HuH-7 (cell line): ENCODE data around the gene INTS15.

Experiments used
- DNase-seq: peaks from one replicate; pipeline ENCODE4 v3.0.0; 2011; ENCODE audit warnings: low spot score

The INTS15 gene

GRCh38 chr7:6643915-6644625 lies 54.2 kb downstream of the INTS15 start:
- DNase-seq: no peak

- DNase-seq: no peak
Measured at GRCh38 chr7:6644728-6645127, 54.9 kb downstream of the INTS15 start.

DNA sequence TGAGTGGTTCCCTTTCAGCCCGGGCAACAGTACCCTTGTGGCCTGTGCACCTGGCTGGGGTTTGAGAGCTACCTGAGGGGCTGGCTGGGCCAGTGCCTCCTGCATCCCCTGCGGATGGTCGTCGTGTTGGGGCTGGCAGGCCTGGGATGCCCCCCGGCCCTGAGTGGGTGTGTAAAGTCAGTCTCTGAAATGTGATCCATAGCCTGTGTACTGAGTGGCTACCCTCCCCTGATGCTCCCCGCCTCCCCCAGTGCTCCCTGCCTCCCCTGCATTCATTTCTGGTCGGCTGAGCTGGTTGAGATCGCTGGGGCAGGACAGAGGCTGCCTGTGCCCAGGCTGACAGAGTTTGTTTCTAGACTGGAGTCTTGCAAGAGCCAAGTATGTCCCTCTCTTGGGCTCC lies 56.6 kb downstream of the INTS15 start:
- DNase-seq: no peak

DNA sequence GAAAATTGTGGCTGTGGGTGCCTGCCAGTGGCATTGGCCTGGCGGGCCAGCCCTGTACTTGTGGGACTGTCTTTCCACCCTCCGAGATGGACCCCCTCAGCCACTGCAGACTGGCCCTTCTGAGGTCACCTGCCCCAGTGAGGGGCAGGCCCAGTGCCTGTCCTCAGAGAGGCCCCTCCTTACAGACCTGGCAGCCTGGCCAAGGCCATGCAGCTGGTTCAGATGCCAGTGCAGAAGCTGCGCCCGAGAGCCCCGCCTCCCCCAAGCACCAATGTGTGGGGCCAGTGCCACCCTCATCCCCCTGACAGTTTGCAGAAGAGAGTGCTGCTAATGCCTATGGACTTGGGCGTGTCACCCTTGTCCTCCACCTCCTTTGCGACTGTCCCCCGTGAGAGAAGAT lies 57.3 kb downstream of the INTS15 start:
- no peak for DNase-seq

DNA sequence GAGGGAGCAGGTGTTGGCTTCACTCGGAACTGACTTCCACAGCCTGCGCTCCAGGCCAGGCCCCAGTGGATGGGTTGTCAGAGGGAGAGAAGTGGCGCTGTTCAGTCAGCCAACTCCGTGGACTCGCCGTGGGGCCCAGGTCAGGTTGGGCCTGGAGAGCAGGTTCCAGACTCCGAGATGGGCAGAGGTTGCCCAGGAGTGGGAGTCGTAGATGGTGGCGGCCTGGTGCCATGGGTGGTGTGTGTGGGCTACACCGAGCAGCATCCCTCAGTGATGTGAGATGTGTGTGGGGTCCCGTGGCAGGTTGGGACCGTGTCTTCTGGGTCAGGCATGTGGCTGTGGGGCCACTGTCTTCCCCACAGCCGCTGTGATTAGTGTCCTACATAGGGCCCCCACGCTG lies 57.7 kb downstream of the INTS15 start:
- DNase-seq: no peak

DNA sequence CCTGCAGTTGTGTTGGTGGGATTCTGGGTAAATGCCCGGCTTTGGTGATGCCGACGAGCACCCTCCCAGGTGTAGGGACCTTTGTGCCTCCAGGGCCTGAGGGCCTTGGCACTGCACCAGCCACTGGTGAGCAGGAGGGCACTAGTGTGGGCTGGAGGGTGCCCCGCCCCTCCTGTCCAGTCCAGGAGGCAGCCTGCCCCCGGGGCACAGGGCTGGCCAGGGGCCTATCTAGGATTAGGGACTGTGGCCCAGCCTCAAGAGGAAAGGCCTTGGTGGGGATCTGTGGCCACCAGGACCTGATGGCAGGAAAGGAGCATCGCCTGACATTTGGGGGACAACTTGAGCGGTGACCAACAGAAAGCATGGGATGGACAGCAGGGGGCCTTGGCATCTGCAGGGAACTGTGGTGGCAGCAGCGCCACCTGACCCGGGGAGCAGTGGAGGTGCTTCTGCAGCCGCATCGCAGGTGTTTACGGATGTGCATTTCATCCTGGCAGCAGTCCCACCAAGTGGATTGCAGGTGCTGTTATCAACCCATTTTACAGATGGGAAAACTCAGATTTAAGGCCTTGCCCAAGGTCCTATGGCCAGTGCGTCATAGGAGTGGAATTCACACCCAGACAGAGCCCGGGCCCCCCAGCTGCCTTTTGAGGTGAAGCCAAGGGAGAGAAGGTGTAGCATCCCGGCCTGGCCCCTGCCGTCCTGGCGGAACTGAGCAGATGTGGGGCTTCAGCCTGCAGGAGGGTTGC lies 58.4 kb downstream of the INTS15 start:
- no peak for DNase-seq

- no peak for DNase-seq
Measured at GRCh38 chr7:6648815-6649104, 58.9 kb downstream of the INTS15 start.

DNA sequence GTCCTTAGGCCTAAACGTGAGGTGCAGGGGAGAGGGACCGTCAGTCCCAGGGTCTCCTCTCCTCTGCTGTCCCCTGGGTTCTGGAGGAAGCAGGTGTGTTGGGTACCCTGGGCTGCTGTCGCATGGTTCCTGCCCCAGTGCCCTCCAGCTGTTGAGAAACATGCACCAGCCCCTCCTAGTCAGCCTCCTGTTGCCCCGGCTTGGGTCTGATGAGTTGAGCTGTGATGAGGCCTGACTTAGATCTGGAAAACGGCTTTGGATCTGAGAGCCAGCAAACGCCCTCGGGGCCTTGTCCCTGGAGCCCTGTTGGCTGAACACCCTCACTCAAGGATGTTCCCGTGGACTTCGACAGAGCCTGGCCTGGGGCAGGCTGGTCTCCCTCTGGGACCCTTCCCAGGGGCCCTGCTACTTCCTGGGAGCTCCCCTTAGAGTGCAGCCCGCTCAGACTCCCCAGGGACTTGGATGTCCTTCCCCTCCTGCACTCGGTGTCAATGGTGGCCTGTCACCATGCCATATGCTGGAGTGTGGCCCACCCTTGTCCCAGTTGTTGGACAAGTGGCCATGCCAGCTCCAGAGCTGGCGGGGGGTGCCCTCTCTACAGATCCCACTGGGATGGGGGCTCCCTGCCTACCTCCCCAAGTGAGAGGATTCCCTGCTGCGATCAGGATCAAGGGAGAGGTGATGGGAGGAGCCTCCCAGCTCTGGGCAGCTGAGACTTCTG lies 59.6 kb downstream of the INTS15 start:
- no peak for DNase-seq

DNA sequence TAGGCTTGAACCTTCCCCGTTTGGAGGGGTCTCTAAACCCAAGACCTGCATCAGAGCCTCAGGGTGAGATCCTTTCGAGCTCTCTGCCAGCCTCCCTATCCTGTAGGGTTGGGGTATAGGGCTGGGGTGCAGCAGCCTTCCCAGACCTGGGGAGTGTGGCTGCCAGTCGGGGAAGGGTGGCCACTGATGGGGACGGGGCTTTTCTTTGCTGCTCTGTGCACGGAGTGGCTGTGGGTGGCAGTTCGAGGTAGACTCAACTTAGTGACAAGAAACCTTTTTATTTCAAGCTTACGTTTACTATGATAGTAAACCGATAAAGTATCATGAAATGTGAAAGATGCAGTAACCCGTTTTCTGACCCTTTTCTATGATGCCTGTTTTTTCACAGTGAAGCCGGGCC lies 60.3 kb downstream of the INTS15 start:
- DNase-seq: no peak

GRCh38 chr7:6650521-6651011 lies 60.7 kb downstream of the INTS15 start:
- DNase-seq: no peak

DNA sequence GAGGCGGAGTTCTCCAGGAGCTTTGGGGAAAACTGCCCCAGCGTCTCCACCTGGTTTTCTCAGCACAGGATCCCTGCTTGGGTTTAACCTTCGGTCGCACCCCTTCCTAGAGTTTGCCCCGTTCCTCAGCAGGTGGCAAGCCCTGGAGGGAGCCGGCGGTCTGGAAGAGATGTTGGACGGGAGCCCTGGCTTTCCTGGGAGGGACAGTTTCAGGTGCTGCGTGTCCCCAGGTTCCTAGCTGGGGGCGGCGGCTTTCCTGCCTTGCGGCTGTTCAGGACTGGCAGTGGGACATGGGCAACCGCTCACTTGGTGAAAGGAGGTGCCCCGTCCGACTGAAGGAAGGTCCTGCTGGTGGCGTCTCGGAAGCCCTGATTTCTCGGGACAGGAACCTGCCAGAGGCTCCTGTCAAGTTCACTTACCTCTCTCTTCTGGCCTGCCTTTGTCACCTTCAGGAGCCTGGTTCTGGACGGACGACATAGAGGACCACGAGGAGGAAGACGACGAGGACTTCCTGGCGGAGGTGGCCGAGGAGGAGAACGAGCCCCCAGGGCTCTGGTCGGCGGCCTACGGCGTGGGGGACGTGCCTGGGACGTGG lies 62.1 kb downstream of the INTS15 start:
- DNase-seq: no peak

DNA sequence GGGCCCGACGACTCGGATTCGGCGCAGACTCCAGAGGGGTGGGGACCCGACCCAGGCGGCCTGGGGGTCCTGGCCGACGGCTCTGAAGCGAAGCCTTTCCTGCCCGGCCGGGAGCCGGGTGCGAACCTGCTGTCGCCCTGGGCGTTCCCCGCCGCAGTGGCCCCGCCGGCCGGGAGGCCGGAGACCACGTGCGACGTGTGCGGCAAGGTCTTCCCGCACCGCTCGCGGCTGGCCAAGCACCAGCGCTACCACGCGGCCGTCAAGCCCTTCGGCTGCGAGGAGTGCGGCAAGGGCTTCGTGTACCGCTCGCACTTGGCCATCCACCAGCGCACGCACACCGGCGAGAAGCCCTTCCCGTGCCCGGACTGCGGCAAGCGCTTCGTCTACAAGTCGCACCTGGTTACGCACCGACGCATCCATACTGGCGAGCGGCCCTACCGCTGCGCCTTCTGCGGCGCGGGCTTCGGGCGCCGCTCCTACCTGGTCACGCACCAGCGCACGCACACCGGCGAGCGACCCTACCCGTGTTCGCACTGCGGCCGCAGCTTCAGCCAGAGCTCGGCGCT lies 62.7 kb downstream of the INTS15 start:
- no peak for DNase-seq

DNA sequence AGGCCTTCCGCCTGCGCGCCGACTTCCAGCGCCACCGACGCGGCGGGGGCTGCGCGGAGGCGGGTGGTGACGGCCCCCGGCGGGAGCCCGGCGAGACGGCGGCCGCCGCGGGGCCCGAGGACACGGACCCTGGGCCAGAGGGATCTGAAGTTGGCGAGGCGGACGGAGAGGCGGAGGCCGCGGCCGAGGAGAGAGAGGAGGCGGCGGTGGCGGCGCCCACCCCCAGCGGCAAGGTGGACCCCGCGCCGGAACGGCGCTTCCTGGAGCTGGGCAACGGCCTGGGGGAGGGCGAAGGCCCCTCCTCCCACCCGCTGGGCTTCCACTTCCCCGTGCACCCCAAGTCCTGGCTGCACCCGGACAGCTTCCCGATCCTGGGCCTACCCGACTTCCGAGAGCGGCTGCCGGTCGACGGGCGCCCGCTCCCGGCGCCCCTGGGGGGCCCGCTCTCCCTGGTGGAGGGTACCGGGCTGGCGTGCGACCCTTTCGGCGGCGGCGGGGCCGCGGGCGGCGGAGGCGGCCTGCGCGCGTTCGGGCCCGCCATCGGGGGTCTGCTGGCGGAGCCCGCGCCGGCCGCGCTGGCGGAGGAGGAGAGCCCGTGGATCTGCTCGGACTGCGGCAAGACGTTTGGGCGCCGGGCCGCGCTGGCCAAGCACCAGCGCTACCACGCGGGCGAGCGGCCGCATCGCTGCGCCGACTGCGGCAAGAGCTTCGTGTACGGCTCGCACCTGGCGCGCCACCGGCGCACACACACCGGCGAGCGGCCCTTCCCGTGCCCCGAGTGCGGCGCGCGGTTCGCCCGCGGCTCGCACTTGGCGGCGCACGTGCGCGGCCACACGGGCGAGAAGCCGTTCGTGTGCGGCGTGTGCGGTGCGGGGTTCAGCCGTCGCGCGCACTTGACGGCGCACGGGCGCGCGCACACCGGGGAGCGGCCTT lies 63.5 kb downstream of the INTS15 start:
- no peak for DNase-seq

- no peak for DNase-seq
Measured at GRCh38 chr7:6654113-6654841, 64.5 kb downstream of the INTS15 start.

- DNase-seq: no peak
Measured at GRCh38 chr7:6654842-6655610, 65.2 kb downstream of the INTS15 start.

- no peak for DNase-seq
Measured at GRCh38 chr7:6655636-6656385, 66.0 kb downstream of the INTS15 start.

DNA sequence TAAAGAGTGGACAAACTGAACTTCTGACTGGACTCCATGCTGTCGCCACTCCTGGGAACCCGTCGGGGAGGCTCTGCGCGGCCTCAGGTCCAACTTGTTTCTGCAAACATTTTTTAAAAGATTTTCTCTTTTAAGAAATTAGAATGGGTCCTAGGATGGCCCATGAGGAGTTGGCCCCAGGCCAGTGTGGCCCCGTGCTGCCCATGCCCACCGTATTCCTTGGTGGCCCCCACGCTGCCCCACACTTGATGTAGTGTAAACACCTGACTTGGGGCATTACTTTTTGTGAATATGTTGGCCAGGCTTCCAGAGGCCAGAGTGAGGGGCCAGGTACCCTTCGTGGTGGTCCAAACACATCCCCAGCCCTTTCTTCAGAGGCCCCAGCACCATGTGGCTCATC lies 66.6 kb downstream of the INTS15 start:
- no peak for DNase-seq
